Tibial nerve (tissue), 4 donors: Measurements from ENCODE around the gene CXCL12.

Source experiments
- CTCF ChIP-seq, 5 experiments: fragments of 200-600 bp in 3 of 5; fragments of 450-650 bp in 2 of 5; sonication (generic) in 3 of 5; IDR thresholded peaks; one replicate each; pipeline ENCODE4 v1.5.1; 2016 to 2019; ENCODE audit warnings: antibody characterized with exemption in 5 of 5, mild to moderate bottlenecking in 3 of 5, moderate library complexity in 2 of 5
- EP300 ChIP-seq, 2 donors: sonication (generic); formaldehyde crosslinking; IDR thresholded peaks; one replicate each; pipeline ENCODE4 v1.6.1; 2017; ENCODE audit warnings: antibody characterized with exemption in 2 of 2, mild to moderate bottlenecking in 1 of 2
- POLR2A ChIP-seq, 2 donors: fragments of 450-650 bp; IDR thresholded peaks; one replicate each; pipeline ENCODE4 v1.6.1; 2017; ENCODE audit warnings: antibody characterized with exemption in 2 of 2, mild to moderate bottlenecking in 2 of 2, moderate library complexity in 2 of 2

GRCh38 chr10:44358080-44358771 lies 26.7 kb downstream of the CXCL12 start:
- TF ChIP-seq POLR2A (IDR thresholded peaks at IDR 0.05) (no peak), CTCF (IDR thresholded peaks at IDR 0.05) (no peak), EP300 (IDR thresholded peaks at IDR 0.05) (no peak)
